Hematopoietic multipotent progenitor cell treated with erythropoietin and hydrocortisone succinate and interleukin-3 and kit ligand, for 6 days (in vitro differentiated cells): ENCODE data around the gene CD3G.
"Not testable (repeated sequence)": the region's sequence is repeated elsewhere in the genome, so short reads cannot be mapped to it uniquely, and the experiment has no call there.

Source experiments
- DNase-seq: peaks from one replicate; pipeline ENCODE4 v3.0.0-alpha.2; 2015

Gene CD3G

GRCh38 chr11:118343981-118344515 lies at the start of gene CD3G:
CD3G (plus strand) TSS chr11:118344344; CDS start chr11:118344424, 80 bp downstream.
- no peak for DNase-seq

- peak; percentile 19 for DNase-seq
Measured at GRCh38 chr11:118295199-118295598, 48.9 kb upstream of the CD3G start.

GRCh38 chr11:118295815-118296454 lies 48.2 kb upstream of the CD3G start:
- peak; percentile 52 for DNase-seq

- no peak for DNase-seq
Measured at GRCh38 chr11:118301600-118302195, 42.4 kb upstream of the CD3G start.

- no peak for DNase-seq
Measured at GRCh38 chr11:118304227-118304567, 39.9 kb upstream of the CD3G start.

GRCh38 chr11:118304568-118305248 lies 39.4 kb upstream of the CD3G start, which contains the start of gene CD3E:
CD3E (plus strand) TSS chr11:118304730; CDS start chr11:118304953, 223 bp downstream.
- no peak for DNase-seq

- no peak for DNase-seq
Measured at GRCh38 chr11:118305726-118306125, 38.4 kb upstream of the CD3G start.

- no peak for DNase-seq
Measured at GRCh38 chr11:118306556-118306955, 37.6 kb upstream of the CD3G start.

- DNase-seq: not testable (repeated sequence)
Measured at GRCh38 chr11:118308995-118309528, 35.1 kb upstream of the CD3G start.

GRCh38 chr11:118310271-118310670 lies 33.9 kb upstream of the CD3G start:
- no peak for DNase-seq

- no peak for DNase-seq
Measured at GRCh38 chr11:118310781-118311485, 33.2 kb upstream of the CD3G start.

- DNase-seq: no peak
Measured at GRCh38 chr11:118311518-118311917, 32.6 kb upstream of the CD3G start.

- DNase-seq: no peak
Measured at GRCh38 chr11:118312328-118312727, 31.8 kb upstream of the CD3G start.

- no peak for DNase-seq
Measured at GRCh38 chr11:118313242-118313641, 30.9 kb upstream of the CD3G start.

GRCh38 chr11:118314988-118315411 lies 29.1 kb upstream of the CD3G start:
- DNase-seq: no peak

GRCh38 chr11:118318124-118318523 lies 26.0 kb upstream of the CD3G start:
- no peak for DNase-seq

GRCh38 chr11:118318581-118319336 lies 25.4 kb upstream of the CD3G start:
- DNase-seq: no peak

GRCh38 chr11:118319337-118319707 lies 24.8 kb upstream of the CD3G start:
- DNase-seq: peak; percentile 47

GRCh38 chr11:118320515-118320914 lies 23.6 kb upstream of the CD3G start:
- no peak for DNase-seq

GRCh38 chr11:118321386-118322082 lies 22.6 kb upstream of the CD3G start:
- DNase-seq: no peak

- no peak for DNase-seq
Measured at GRCh38 chr11:118322721-118323120, 21.4 kb upstream of the CD3G start.

GRCh38 chr11:118325283-118325682 lies 18.9 kb upstream of the CD3G start:
- no peak for DNase-seq
